GM19395 (cell line): ENCODE data around the gene LRIG1.

Experiments used
- ATAC-seq: cut with Tn5 transposase; IDR thresholded peaks from one replicate; pipeline ENCODE4 v1.9.1; 2021; ENCODE audit warnings: mild to moderate bottlenecking, moderate library complexity; ENCODE audit not compliant: unreplicated experiment

LRIG1 gene

GRCh38 chr3:66472313-66473134, 28.3 kb downstream of the LRIG1 start:
- peak; percentile 73 for ATAC-seq

DNA sequence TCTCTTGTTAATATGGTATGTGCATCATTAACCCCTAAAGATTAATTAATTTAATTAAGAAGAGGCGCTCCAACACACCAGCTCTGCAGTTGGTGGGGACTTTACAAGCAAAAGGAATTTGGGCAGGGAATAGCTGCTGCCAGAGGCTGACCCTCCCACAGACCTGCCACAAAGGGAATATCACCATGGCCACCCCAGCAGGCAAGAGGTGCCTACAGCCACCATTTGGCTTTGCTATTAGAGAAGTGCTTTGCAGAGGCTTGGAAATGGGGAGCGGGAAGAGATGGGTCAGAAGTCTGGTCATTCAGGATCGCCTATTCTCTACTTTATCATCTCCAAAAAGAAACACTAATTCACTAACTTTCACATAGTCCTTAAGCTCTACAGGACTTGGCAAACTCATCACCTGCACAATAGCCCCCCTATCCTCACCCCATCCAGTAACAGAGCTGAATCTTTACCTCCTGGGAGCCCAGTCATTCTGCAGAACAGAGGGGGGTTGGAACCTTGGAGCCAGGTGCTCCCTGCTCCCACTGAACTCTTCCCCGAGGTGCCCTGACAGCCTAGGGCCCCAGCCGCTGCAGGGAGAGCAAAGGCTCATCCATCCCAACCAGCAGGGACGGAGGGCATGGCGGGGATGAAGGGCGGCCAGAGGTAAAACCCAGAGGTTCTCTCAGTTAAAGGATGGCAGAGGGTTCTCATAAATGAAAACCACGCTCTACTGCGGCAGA, 29.7 kb downstream of the LRIG1 start:
- no peak for ATAC-seq

DNA sequence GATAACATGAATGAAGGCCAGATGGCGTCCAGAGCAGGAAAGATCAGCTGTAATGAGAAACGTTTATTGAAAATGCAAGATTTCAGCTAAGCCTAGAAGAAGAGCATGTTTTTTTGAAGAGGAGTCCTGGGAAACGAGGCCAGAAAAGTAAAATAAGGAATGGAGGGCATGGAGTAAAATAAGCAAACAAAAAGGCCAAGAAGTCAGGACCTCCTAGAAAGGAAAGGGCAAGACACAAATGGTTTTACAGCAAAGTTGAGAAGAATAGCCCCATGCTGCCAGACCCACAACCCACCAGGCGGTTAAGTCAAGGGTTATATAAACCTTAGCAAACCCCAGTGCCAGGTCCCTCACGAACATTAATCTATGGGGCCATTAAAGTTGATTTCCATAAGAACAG, 30.5 kb downstream of the LRIG1 start:
- ATAC-seq, result no peak

- peak; percentile 62 for ATAC-seq
These were observed 31.6 kb downstream of the LRIG1 start for GRCh38 chr3:66469220-66469640.

- ATAC-seq, result no peak
These were observed 32.7 kb downstream of the LRIG1 start for GRCh38 chr3:66467996-66468735.

DNA sequence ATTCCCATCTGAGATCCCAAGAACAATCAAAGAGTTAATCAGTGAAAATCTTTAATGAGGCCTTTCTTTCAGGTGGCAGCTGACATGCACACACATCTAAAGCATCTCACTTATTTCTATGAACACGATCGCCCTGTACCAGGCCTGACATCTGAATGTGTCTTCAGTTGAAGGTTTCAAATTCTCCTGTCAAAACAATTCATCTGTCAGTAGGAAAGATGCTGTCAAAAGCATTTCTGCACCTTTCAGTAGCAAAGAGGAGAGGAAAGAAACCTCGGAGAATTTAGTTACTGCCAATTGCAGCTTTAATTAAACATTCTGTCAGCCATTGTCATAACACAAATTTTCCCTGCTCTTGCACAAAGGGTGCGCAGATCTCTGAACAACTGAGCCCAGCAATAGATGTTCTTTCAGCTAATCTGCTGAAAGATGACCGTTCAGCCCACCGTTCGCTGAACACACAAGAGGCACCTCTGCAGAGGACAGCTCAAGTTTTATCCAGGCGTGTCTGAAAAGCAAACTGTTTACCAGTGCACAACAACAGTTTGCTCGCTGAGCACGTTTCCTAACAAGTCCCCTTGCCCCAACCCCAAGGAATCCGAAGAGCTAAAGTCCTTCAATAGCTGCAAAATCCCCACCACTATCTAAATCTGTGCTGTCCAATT, 34.1 kb downstream of the LRIG1 start:
- ATAC-seq, result no peak

GRCh38 chr3:66465587-66465986, 35.2 kb downstream of the LRIG1 start:
- ATAC-seq, result no peak

- no peak for ATAC-seq
These were observed 35.8 kb downstream of the LRIG1 start for GRCh38 chr3:66465034-66465433.

DNA sequence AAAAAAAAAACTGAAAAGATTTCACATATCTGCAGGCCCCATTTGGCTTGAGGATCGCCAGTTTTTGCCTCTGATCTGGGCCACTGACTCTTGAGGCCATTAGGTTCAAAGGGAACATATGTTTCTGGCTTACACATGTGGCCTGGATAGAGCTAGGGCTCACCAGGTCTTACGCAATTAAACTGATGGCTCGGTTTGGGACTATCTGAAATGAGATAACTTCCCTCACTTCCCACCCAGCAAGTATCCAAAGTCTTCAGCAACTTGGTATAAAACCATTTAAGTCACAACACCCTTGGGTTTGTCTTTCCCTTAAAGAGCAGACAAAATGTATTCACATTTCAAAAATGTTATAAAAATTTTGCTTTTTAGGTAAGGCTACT, 36.3 kb downstream of the LRIG1 start:
- ATAC-seq, result no peak

GRCh38 chr3:66463730-66464511, 36.9 kb downstream of the LRIG1 start:
- ATAC-seq, result no peak

DNA sequence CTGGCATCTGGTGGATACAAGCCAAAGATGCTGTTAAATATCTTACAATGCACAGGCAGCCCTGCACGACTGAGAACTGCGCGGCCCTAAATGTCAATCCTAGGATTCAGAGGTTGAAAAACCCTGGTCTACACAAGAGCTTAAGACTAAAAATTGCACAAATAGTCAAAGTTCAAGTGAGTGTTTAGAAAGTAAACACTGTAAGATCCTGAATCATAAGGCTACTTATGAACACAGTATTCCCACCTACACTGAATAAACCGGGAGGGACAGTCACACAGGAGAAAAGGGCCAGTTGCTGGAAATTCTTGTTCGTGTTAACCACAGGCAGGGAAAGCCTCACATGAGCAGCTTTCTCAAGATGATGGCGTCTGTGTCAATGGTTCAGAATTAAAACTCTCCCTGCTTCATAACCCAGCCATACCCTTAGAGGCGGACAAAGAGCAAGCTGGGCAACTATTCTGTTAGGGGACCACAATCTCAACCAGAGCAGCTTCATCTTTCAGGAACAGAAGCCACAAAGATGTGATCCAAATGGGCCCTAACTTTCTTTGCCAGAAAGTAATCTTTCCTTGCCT, 37.7 kb downstream of the LRIG1 start:
- no peak for ATAC-seq

DNA sequence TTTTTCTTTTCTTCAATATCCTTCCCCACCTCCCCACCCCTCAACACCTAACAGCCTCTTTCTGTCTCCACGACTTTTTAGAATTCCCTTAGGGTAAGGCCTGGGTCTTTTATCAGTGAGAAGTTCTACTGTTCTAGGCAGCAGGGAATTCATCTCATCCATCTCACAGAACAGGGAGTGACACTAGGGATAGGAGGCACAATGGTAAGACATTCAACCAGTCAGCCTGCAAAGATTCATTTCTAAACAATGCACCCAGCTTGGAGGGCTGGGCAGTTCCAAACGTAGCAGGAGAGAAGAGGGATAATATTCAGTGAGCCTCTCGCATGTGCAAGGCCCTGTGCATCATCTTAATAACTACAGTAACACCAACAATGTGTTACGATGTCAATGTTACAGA, 43.6 kb downstream of the LRIG1 start:
- no peak for ATAC-seq

DNA sequence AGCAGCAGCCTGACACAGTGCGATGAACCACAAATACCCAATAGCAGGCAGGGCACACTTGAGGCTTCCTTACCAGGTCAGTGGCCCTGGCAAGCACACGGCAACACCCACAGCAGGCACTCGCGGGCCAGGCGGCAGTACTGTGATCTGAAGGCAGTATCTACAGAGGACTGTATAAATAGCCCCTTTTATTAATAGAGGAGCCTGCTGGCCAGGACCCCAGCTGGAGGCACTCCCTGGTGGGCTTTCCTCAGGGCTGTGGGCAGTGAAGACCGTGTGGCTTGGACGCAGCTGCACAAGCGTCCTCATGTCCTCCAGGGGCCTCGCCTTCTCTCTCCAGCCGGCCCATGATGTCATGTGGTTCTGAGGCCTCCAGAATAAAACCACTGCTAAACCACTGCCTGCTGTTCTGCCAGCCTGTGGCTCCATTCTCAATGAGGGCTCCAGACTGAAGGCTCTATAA, 44.1 kb downstream of the LRIG1 start:
- ATAC-seq, result no peak

GRCh38 chr3:66454464-66454859, 46.4 kb downstream of the LRIG1 start:
- ATAC-seq, result no peak

- ATAC-seq, result no peak
These were observed 47.0 kb downstream of the LRIG1 start for GRCh38 chr3:66453651-66454463.

GRCh38 chr3:66452303-66453011, 48.4 kb downstream of the LRIG1 start:
- ATAC-seq, result no peak

DNA sequence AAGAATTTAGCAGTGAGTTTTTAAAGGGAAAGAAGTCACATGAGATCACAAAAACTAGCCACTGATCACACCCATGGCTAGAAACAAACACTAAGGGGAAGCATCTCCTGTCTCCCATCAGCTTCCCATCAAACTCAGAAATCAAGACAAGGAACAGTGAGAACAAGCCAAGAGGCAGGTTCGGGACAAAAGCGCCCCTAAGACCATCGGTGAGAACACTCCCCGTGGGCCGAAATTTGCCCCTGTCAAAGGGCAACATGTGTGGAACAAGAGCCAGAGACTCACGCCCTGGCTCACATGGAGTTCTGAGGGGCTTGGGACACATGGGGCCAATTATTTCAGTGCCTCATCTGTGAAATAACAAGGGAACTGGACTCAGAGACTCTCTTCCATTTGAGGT, 49.1 kb downstream of the LRIG1 start:
- no peak for ATAC-seq

DNA sequence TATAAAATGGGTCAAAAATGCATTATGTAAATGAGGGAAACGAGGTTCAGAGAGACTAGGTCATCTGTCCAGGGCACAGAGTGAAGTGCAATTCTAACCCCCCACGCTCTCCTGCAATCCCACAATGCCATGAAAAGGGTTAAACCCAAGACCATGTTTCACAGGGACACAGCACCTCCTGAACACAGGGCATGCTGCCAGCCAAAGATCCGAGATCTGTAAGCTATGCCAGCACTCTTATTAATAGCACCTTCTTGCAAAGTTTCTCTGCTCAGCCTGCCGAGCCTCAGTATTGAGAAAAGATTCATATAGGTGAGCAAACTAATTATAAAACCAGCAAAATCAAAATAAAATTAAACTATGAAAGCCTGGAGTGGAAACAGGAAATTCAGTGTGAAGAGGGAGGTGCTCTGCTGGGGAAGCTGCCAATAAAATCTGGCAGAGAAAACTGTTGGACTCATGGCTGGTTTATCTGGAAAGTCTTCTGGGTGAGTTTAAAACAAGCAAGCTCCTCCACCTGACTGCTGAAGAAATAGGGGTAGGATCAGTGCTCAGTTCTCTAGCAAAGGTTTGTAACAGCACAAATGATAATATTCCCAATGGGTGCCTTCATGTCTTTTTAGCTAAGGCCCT, 50.3 kb downstream of the LRIG1 start:
- ATAC-seq, result no peak
